NCI-H82 treated with DMSO at 0.1 percent for 48 hours (cell line): ENCODE data around the gene SMC1B.
"Not testable (repeated sequence)": the region's sequence is repeated elsewhere in the genome, so short reads cannot be mapped to it uniquely, and the experiment has no call there.

Experiments
- DNase-seq: peaks from one replicate; lab custom pipeline; 2025; ENCODE audit not compliant: unreplicated experiment; lab: John Stamatoyannopoulos, UW

Gene SMC1B

DNA sequence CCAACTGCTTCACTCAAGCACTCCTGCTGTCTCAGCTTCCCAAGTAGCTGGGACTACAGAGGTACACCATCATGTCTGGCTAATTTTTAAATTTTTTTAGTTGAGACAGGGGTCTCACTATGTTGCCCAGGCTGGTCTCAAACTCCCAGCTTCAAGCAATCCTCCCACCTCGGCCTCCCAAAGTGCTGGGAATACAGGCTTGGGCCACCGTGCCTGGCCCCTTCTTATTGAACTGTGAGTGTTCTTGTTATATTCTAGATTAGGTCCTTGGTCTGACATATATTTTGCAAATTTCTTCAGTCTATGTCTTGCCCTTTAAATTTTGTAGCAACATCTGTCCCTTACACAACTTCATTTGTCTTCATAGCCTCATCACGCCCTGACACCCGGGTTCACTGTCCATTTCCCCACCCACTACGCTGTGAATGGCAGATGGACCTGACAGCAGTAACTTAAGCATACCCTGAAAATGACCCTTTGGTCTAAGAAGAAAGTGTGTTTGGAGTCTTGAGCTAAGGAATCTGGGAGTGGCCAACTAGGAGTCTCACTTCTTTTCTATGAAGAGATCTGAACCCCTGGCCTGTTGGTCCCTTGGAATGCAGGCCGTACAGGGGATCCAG lies 107.8 kb downstream of the SMC1B start:
- no peak for DNase-seq

DNA sequence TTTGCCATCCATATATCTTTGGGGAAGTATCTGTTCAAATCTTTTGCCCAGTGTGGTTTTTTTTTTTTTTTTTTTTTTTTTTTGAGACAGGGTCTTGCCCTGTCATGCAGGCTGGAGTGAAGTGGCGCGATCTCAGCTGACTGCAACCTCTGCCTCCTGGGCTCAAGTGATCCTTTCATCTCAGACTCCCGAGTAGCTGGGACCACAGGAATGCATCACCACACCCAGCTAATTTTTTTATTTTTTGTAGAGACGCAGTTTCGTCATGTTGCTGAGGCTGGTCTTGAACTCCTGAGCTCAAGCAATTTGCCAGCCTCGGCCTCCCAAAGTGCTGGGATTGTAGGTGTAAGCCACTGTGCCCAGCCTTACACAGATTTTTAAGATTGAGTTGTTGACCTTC lies 108.4 kb downstream of the SMC1B start:
- no peak for DNase-seq

DNA sequence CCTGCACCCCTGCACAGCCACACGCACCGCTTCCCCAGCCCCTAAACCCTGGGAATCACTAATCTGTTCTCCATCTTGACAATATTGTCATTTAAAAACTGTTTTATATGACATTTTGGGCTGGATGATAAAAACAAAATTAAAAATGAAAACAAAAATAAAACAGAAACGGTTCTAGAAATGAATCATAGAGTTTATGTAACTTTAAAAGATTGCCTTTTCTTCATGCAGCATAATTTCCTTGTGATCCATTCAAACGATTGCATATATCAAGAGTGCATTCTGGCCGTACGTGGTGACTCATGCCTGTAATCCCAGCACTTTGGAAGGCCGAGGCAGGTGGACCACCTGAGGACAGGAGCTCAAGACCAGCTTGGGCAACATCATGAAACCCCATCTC lies 110.2 kb downstream of the SMC1B start:
- DNase-seq: no peak

DNA sequence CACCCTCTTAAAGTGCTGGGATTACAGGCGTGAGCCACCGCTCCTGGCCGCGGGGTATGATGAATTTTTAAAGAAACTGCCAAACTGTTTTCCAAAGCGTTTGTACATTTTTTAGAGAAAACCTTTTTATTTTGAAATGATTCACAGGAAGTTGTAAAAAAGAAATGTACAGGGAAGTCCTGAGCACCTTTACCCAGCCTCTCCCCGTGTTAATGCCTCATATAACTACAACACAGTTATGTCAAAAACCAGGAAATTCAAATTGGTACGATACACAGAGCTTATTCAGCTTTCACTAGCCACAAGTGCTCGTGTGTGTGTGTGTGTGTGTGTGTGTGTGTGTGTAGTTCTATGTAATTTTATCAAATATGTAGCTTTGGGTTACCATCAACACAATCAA lies 110.6 kb downstream of the SMC1B start:
- DNase-seq: no peak

DNA sequence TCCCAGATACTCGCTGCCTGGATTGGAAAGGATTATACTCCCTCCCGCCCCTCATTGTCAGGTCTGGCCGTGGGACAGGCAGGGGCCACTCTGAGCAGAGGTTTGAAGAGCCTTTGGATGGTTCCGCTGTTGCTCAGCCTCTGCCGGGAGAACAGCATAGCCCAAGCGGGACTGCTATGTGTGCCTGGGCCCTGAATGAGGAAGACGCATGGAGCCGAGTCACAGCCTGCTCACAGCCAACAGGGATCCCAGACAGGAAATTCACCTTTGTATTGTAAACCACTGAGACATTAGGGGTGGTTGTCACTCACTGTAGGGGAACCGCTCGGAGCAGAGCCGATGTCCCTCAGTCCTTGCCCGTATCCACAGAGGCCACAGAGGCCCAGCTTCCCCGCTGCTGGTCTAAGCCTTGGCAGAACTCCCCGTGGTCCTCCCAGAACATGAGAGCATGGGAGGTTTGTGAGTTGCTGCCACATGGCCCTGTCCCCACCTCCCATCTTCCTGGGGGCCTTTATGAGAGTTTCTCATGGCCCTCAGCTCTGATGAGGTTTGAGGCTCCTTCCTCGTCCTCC lies 114.4 kb downstream of the SMC1B start:
- no peak for DNase-seq

DNA sequence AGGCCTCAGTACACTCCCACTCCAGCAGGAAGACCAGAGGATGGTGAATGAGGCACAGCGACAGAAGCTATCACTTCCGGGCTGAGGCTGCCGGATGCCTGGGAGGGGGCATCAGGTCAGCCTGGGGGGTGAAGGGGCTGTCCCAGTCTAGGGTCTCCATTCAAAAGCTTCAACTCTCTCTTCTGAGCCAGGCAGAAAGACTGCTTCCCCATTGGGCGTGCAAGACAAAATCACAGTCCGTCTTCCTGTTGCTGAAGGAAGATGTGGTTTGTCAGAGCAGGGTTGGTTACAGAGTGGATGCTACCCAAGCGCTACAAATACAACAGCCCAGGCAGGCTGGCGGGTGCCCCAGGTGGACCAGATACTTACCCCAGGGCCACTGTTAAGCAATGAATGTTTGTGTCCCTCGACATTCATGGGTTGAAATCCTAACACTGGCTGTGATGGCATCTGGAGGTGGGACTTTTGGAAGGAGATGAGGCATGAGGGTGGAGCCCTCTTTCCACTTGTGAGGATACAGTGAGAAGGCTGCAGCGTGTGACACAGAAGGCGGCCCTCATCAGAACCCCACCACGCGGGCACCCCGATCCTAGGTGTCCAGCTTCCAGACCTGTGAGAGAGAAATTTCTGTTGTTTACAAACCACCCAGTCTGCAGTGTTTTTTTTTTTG lies 116.6 kb downstream of the SMC1B start:
- DNase-seq: no peak

DNA sequence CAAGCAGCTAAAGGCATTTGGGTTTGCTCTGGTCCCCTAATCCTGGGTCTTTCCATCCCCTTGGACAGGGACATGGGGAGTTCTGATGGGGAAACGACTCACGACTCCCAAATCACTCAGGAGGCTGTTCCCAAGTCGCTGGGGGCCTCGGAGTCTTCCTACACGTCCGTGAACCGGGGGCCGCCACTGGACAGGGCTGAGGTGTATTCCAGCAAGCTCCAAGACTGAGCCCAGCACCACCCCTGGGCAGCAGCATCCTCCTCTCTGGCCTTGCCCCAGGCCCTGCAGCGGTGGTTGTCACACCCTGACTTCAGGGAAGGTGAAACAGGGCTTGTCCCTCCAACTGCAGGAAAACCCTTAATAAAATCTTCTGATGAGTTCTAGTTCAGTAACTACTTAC lies 117.9 kb downstream of the SMC1B start:
- DNase-seq: no peak

DNA sequence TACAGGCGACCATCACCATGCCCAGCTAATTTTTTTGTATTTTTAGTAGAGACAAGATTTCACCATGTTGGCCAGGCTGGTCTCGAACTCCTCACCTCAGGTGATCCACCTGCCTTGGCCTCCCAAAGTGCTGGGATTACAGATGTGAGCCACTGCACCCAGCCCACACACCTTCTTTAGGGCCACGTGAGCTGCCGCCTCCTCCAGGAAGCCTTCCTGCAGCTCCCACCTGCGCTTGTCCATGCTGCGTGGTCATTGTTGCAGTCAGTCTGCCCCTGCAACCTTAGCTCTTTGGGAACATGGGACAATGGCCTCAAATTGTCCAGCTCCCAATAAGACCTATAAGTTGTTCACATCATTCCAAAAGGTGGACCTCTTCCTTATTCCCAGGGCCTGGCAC lies 118.4 kb downstream of the SMC1B start:
- DNase-seq: not testable (repeated sequence)
